GM18502 (cell line): ENCODE results near the gene LDAF1.
"Not testable (repeated sequence)": the region's sequence is repeated elsewhere in the genome, so short reads cannot be mapped to it uniquely, and the experiment has no call there.

Experiments
- ATAC-seq: cut with Tn5 transposase; IDR thresholded peaks from one replicate; pipeline ENCODE4 v1.9.1; 2021; ENCODE audit warnings: mild to moderate bottlenecking; ENCODE audit not compliant: unreplicated experiment, poor library complexity

LDAF1 gene

GRCh38 chr16:21160276-21160675, 1.8 kb downstream of the LDAF1 start:
- no peak for ATAC-seq

- ATAC-seq: no peak
Observed at GRCh38 chr16:21161211-21161610, 2.7 kb downstream of the LDAF1 start.

GRCh38 chr16:21162661-21163151, 4.2 kb downstream of the LDAF1 start:
- no peak for ATAC-seq

GRCh38 chr16:21163576-21163975, 5.1 kb downstream of the LDAF1 start:
- no peak for ATAC-seq

GRCh38 chr16:21164521-21165168, 6.2 kb downstream of the LDAF1 start:
- no peak for ATAC-seq

GRCh38 chr16:21166561-21166961, 8.1 kb downstream of the LDAF1 start:
- ATAC-seq: no peak

- ATAC-seq: no peak
Observed at GRCh38 chr16:21167360-21167759, 8.9 kb downstream of the LDAF1 start.

GRCh38 chr16:21167929-21168602, 9.6 kb downstream of the LDAF1 start:
- no peak for ATAC-seq

- no peak for ATAC-seq
Observed at GRCh38 chr16:21169249-21169981, 10.9 kb downstream of the LDAF1 start.

GRCh38 chr16:21170116-21170515, 11.6 kb downstream of the LDAF1 start:
- ATAC-seq: not testable (repeated sequence)

- ATAC-seq: no peak
Observed at GRCh38 chr16:21172650-21173049, 14.2 kb downstream of the LDAF1 start.

- ATAC-seq: no peak
Observed at GRCh38 chr16:21175397-21175796, 16.9 kb downstream of the LDAF1 start.

GRCh38 chr16:21179126-21179982, 20.9 kb downstream of the LDAF1 start:
- no peak for ATAC-seq

GRCh38 chr16:21179983-21180365, 21.5 kb downstream of the LDAF1 start:
- ATAC-seq: no peak

GRCh38 chr16:21183995-21184394, 25.5 kb downstream of the LDAF1 start:
- ATAC-seq: no peak

- ATAC-seq: no peak
Observed at GRCh38 chr16:21184834-21185233, 26.4 kb downstream of the LDAF1 start.

- ATAC-seq: no peak
Observed at GRCh38 chr16:21185659-21186325, 27.3 kb downstream of the LDAF1 start.

GRCh38 chr16:21186326-21186691, 27.8 kb downstream of the LDAF1 start:
- ATAC-seq: no peak

GRCh38 chr16:21189311-21189710, 30.8 kb downstream of the LDAF1 start:
- no peak for ATAC-seq

- ATAC-seq: no peak
Observed at GRCh38 chr16:21190013-21190412, 31.5 kb downstream of the LDAF1 start.
